H9 (cell line): ENCODE measurements around the gene DAAM1. TPM values are rescaled to one million over a fixed set of nuclear protein-coding genes. Genes with fewer than 3 reads are reported as not detected.

Experiments used
- DNase-seq: peaks from one replicate; pipeline ENCODE4 v3.0.0-alpha.2; 2017
- H2AFZ ChIP-seq: one replicate; pipeline ENCODE4 v1.6.1; 2013; ENCODE audit warnings: mild to moderate bottlenecking, low read length, control low read depth, moderate library complexity
- H2AK5ac ChIP-seq: 2 replicates; pipeline ENCODE4 v1.6.1; 2013; ENCODE audit warnings: low read length, control low read depth, mixed read lengths; ENCODE audit not compliant: insufficient read length
- H2BK120ac ChIP-seq: one replicate; pipeline ENCODE4 v1.6.1; 2013; ENCODE audit warnings: low read depth, mild to moderate bottlenecking, low read length, control low read depth, inconsistent platforms; ENCODE audit not compliant: poor library complexity, severe bottlenecking
- H2BK12ac ChIP-seq: 2 replicates; pipeline ENCODE4 v1.6.1; 2013; ENCODE audit warnings: low read length, control low read depth, mixed read lengths, low read depth; ENCODE audit not compliant: insufficient read length
- H2BK15ac ChIP-seq: 2 replicates; pipeline ENCODE4 v1.6.1; 2013; ENCODE audit warnings: low read depth, low read length, control low read depth
- H2BK20ac ChIP-seq: one replicate; pipeline ENCODE4 v1.6.1; 2013; ENCODE audit warnings: low read depth, mild to moderate bottlenecking, low read length, control low read depth, inconsistent platforms; ENCODE audit not compliant: poor library complexity, severe bottlenecking
- H2BK5ac ChIP-seq: 2 replicates; pipeline ENCODE4 v1.6.1; 2013; ENCODE audit warnings: low read length, control low read depth, mixed read lengths; ENCODE audit not compliant: insufficient read length
- H3K14ac ChIP-seq: 2 replicates; pipeline ENCODE4 v1.6.1; 2013; ENCODE audit warnings: low read length, control low read depth; ENCODE audit not compliant: insufficient read depth
- H3K18ac ChIP-seq: 2 replicates; pipeline ENCODE4 v1.6.1; 2013; ENCODE audit warnings: low read depth, mild to moderate bottlenecking, mixed read lengths, low read length, control low read depth; ENCODE audit not compliant: insufficient read length
- H3K23ac ChIP-seq: 2 replicates; pipeline ENCODE4 v1.6.1; 2013; ENCODE audit warnings: low read length, control low read depth, mixed read lengths, low read depth; ENCODE audit not compliant: insufficient read length
- H3K23me2 ChIP-seq: 2 replicates; pipeline ENCODE4 v1.6.1; 2013; ENCODE audit warnings: low read depth, mild to moderate bottlenecking, mixed read lengths, low read length, control low read depth; ENCODE audit not compliant: insufficient read length, poor library complexity, severe bottlenecking
- H3K27ac ChIP-seq: 2 replicates; pipeline ENCODE4 v1.5.1; 2013; ENCODE audit warnings: low read length, control low read depth, mixed read lengths, low read depth; ENCODE audit not compliant: insufficient read length
- H3K27me3 ChIP-seq: 2 replicates; pipeline ENCODE4 v1.6.1; 2013; ENCODE audit warnings: low read length, control low read depth, inconsistent platforms; ENCODE audit not compliant: insufficient read depth
- H3K4ac ChIP-seq: 2 replicates; pipeline ENCODE4 v1.6.1; 2013; ENCODE audit warnings: low read depth, mild to moderate bottlenecking, control low read depth, inconsistent platforms, low read length, moderate library complexity
- H3K4me1 ChIP-seq: 2 replicates; pipeline ENCODE4 v1.6.1; 2013; ENCODE audit warnings: low read length, control low read depth, inconsistent platforms; ENCODE audit not compliant: insufficient read depth
- H3K4me2 ChIP-seq: 2 replicates; pipeline ENCODE4 v1.6.1; 2013; ENCODE audit warnings: low read length, control low read depth, mixed read lengths; ENCODE audit not compliant: insufficient read length, insufficient read depth
- H3K56ac ChIP-seq: 2 replicates; pipeline ENCODE4 v1.6.1; 2013; ENCODE audit warnings: low read depth, mild to moderate bottlenecking, mixed read lengths, low read length, control low read depth; ENCODE audit not compliant: insufficient read length
- H3K79me1 ChIP-seq: 2 replicates; pipeline ENCODE4 v1.6.1; 2013; ENCODE audit warnings: low read depth, mild to moderate bottlenecking, moderate library complexity, low read length, control low read depth, inconsistent platforms; ENCODE audit not compliant: insufficient read depth, poor library complexity, severe bottlenecking
- H3K79me2 ChIP-seq: 2 replicates; pipeline ENCODE4 v1.6.1; 2013; ENCODE audit warnings: low read length, control low read depth, inconsistent platforms; ENCODE audit not compliant: insufficient read depth
- H3K9ac ChIP-seq: 2 replicates; pipeline ENCODE4 v1.6.1; 2013; ENCODE audit warnings: low read length, control low read depth, mixed read lengths; ENCODE audit not compliant: insufficient read length; ENCODE audit errors: extremely low read depth
- H3K9me3 ChIP-seq: one replicate; pipeline ENCODE4 v1.6.1; 2013; ENCODE audit warnings: low read depth, low read length, inconsistent platforms; ENCODE audit not compliant: control insufficient read depth
- H3T11ph ChIP-seq: one replicate; pipeline ENCODE4 v1.6.1; 2013; ENCODE audit warnings: mild to moderate bottlenecking, low read length, control low read depth, inconsistent platforms
- H4K20me1 ChIP-seq: one replicate; pipeline ENCODE4 v1.6.1; 2013; ENCODE audit not compliant: control insufficient read depth, insufficient read length, insufficient read depth
- H4K5ac ChIP-seq: 2 replicates; pipeline ENCODE4 v1.6.1; 2013; ENCODE audit warnings: low read depth, mild to moderate bottlenecking, mixed read lengths, low read length, control low read depth; ENCODE audit not compliant: insufficient read length
- H4K8ac ChIP-seq: replicated peaks from 2 replicates; pipeline ENCODE4 v1.6.1; 2013; ENCODE audit warnings: low read length, control low read depth, mixed read lengths, low read depth; ENCODE audit not compliant: insufficient read length
- H4K91ac ChIP-seq: 2 replicates; pipeline ENCODE4 v1.6.1; 2013; ENCODE audit warnings: low read depth, mild to moderate bottlenecking, moderate library complexity, mixed read lengths, low read length, control low read depth; ENCODE audit not compliant: insufficient read length
- H3K27ac Mint-ChIP-seq, 3 experiments: 2 replicates in 2 of 3; 3 replicates in 1 of 3; pipeline ENCODE4 v1.8.0; 2020 to 2021; ENCODE audit warnings: mixed read lengths in 3 of 3, mild to moderate bottlenecking in 1 of 3, moderate library complexity in 1 of 3
- H3K27me3 Mint-ChIP-seq: 2 replicates; pipeline ENCODE4 v1.8.0; 2021; ENCODE audit warnings: low read depth, mild to moderate bottlenecking, moderate library complexity, mixed read lengths
- H3K36me3 Mint-ChIP-seq, 3 experiments: 2 replicates in 2 of 3; 3 replicates in 1 of 3; pipeline ENCODE4 v1.8.0; 2020 to 2021; ENCODE audit warnings: low read depth in 3 of 3, mixed read lengths in 3 of 3; ENCODE audit not compliant: insufficient read depth in 1 of 3
- H3K4me1 Mint-ChIP-seq, 2 experiments: 2 replicates each; pipeline ENCODE4 v1.8.0; 2020; ENCODE audit warnings: mixed read lengths in 2 of 2
- H3K4me3 Mint-ChIP-seq, 2 experiments: 2 replicates in 1 of 2; 3 replicates in 1 of 2; pipeline ENCODE4 v1.8.0; 2020 to 2021; ENCODE audit warnings: mild to moderate bottlenecking in 2 of 2, mixed read lengths in 2 of 2, moderate library complexity in 1 of 2
- H3K9me3 Mint-ChIP-seq, 2 experiments: 2 replicates in 1 of 2; 3 replicates in 1 of 2; pipeline ENCODE4 v1.8.0; 2020; ENCODE audit warnings: mild to moderate bottlenecking in 2 of 2, mixed read lengths in 2 of 2, moderate library complexity in 1 of 2
- WGBS: extraction: QIAGEN DNeasy Blood & Tissue Kit; methylation state at CpG from one replicate; pipeline ENCODE4 v1.1.7; 2013; ENCODE audit warnings: missing lambda C conversion rate, low lambda C conversion rate, mixed read lengths; ENCODE audit not compliant: insufficient read length; ENCODE audit errors: extremely low coverage; 5-methylcytosine and 5-hydroxymethylcytosine counted together
- total RNA-seq: library from RNA; stranded (reverse); gene quantifications from 2 replicates; pipeline ENCODE4 v1.2.1, GENCODE V29; 2021
- TF ChIP-seq, protein P1 (sequence below): fragments of 200-600 bp; sonication (generic); conservative IDR thresholded peaks from 3 replicates; pipeline ENCODE4 v1.8.0; 2021; ENCODE audit warnings: antibody characterized with exemption, mild to moderate bottlenecking

The DAAM1 gene
- total RNA-seq, 1 experiment from 2014 or later = 19.5 TPM

DNA sequence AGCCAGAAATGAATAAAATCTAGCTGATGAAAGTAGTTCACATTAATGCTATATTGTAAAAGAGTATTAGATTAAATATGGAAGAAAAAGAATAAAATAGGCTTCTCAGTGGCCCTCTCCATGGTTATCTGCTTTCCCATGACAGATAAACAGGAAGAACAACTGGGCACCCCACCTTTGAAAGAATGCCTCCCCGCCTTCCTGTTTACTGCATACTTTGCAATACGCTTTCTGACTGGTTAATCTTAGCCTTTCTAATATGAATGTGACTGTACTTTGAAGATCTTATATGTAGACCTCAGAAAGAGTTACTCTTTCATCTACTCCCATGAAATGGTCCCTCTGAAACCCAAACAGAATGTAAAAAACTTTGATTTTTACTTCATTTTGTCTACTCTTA is 34.1 kb upstream of the DAAM1 start:
- no peaks in the 10 kb centered on the region for H3K79me1 ChIP-seq
- H3K27me3 ChIP-seq = no peaks in the 10 kb centered on the region
- no peak overlapping the region for H4K5ac ChIP-seq
- no peaks in the 10 kb centered on the region for H4K20me1 ChIP-seq
- H2BK20ac ChIP-seq = no peak overlapping the region
- H4K91ac ChIP-seq = no peak overlapping the region
- H3K4ac ChIP-seq = no peak overlapping the region
- Mint-ChIP-seq H3K27ac (no peak overlapping the region), H3K9me3 (peaks cover 0 to 5% of the 10 kb centered on the region in 2 experiments; a peak in 2 of 5 replicates), H3K4me1 (peaks cover 6% of the 10 kb centered on the region in 2 experiments; a peak in 2 of 4 replicates), H3K36me3 (0 out of 7 replicates have a peak, but pooled peaks cover 0 to 3% (median 0%) of the 10 kb centered on the region in 3 experiments), H3K27me3 (no peaks in the 10 kb centered on the region), H3K4me3 (no peak overlapping the region)
- no peak overlapping the region for H2BK12ac ChIP-seq
- no peak overlapping the region for H3K18ac ChIP-seq
- H4K8ac ChIP-seq = no peak overlapping the region
- no CpG with 5 or more reads among the region's 2 CpGs for WGBS
- no peak overlapping the region for H3K9ac ChIP-seq
- H3K27ac ChIP-seq = no peak overlapping the region
- no peak overlapping the region for H3T11ph ChIP-seq
- H3K23ac ChIP-seq = no peak overlapping the region
- no peaks in the 10 kb centered on the region for H3K79me2 ChIP-seq
- H2BK15ac ChIP-seq = no peak overlapping the region
- H3K4me2 ChIP-seq = no peak overlapping the region
- no peaks in the 10 kb centered on the region for H3K23me2 ChIP-seq
- no peak overlapping the region for H2BK120ac ChIP-seq
- TF ChIP-seq, protein P1, sequence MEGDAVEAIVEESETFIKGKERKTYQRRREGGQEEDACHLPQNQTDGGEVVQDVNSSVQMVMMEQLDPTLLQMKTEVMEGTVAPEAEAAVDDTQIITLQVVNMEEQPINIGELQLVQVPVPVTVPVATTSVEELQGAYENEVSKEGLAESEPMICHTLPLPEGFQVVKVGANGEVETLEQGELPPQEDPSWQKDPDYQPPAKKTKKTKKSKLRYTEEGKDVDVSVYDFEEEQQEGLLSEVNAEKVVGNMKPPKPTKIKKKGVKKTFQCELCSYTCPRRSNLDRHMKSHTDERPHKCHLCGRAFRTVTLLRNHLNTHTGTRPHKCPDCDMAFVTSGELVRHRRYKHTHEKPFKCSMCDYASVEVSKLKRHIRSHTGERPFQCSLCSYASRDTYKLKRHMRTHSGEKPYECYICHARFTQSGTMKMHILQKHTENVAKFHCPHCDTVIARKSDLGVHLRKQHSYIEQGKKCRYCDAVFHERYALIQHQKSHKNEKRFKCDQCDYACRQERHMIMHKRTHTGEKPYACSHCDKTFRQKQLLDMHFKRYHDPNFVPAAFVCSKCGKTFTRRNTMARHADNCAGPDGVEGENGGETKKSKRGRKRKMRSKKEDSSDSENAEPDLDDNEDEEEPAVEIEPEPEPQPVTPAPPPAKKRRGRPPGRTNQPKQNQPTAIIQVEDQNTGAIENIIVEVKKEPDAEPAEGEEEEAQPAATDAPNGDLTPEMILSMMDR = no peak
- H3K56ac ChIP-seq = no peak overlapping the region
- no peak overlapping the region for H3K14ac ChIP-seq
- H2BK5ac ChIP-seq = no peak overlapping the region
- no peaks in the 10 kb centered on the region for H3K4me1 ChIP-seq
- no peaks in the 10 kb centered on the region for H3K9me3 ChIP-seq
- H2AFZ ChIP-seq = no peak overlapping the region
- no peak for DNase-seq
- no peak overlapping the region for H2AK5ac ChIP-seq
